AML-193 (cell line): ENCODE measurements around the gene EML1.

Experiments used
- DNase-seq, 2 experiments: peaks; one replicate each; lab custom pipeline; 2025; lab: John Stamatoyannopoulos, UW

EML1 gene, protein sequence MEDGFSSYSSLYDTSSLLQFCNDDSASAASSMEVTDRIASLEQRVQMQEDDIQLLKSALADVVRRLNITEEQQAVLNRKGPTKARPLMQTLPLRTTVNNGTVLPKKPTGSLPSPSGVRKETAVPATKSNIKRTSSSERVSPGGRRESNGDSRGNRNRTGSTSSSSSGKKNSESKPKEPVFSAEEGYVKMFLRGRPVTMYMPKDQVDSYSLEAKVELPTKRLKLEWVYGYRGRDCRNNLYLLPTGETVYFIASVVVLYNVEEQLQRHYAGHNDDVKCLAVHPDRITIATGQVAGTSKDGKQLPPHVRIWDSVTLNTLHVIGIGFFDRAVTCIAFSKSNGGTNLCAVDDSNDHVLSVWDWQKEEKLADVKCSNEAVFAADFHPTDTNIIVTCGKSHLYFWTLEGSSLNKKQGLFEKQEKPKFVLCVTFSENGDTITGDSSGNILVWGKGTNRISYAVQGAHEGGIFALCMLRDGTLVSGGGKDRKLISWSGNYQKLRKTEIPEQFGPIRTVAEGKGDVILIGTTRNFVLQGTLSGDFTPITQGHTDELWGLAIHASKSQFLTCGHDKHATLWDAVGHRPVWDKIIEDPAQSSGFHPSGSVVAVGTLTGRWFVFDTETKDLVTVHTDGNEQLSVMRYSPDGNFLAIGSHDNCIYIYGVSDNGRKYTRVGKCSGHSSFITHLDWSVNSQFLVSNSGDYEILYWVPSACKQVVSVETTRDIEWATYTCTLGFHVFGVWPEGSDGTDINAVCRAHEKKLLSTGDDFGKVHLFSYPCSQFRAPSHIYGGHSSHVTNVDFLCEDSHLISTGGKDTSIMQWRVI

DNA sequence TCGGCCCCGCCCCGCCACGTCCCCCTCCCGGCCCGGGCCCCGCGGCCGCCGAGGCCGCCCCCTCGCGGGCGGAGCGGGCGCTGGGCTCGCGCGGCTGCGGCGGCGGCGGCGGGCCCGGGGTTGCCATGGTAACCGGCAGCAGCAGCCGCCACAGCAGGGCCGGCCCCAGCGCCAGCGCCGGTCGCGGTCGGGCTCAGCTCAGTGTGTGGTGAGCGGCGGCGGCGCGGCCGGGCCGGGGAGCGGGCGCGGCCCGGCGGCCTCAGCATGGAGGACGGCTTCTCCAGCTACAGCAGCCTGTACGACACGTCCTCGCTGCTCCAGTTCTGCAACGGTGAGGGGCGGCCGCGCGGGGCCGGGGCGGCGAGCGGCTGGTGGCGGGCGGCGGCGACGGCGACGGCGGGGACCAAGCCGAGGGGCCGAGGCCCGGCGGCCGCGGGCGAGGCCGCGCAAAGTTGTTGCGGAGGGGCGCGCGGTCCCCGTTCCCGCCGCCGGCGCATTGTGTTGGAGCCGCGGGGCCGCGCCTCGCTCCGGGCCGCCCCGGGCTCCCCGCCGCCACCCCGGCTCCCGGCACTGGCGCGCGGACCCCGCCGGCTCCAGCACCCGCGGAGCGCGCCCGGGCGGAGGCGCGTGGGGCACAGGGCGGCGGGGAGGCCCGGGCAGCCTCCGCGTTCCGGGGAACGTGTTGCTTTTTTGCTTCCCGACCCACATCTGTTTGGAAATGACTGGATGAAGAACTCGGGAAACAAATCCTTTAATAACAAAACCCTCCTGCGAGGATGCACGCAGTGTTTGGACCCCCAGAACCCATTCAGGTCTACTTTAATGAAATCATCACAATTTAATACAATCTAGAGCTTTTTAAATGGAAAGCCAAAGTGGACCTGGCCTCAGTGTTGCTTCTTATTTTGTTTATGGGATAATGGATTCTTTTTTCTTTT lies at the start of gene EML1:
EML1 (plus strand) TSS at position 201 of the 938 bp plus-strand sequence; CDS start at position 265, 64 bp downstream.
- DNase-seq: no peak

GRCh38 chr14:99744199-99744872 lies 48.9 kb upstream of the EML1 start:
- no peak for DNase-seq

DNA sequence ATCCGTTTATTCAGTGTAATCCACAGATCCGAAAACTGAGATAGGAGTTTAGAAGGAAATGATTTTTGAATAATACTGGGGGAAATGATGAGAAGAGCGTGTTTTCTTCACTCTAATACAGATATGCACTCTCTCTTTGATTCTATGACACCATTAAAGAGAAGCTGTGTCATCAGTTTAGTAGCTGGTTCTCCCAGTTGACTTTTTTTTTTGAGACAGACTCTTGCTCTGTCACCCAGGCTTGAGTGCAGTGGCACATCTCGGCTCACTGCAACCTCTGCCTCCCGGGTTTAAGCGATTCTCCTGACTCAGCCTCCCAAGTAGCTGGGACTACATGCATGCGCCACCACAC lies 48.4 kb upstream of the EML1 start:
- DNase-seq: no peak

- DNase-seq: no peak
Measured at GRCh38 chr14:99745307-99745951, 47.8 kb upstream of the EML1 start.

- no peak for DNase-seq
Measured at GRCh38 chr14:99747167-99747566, 46.0 kb upstream of the EML1 start.

DNA sequence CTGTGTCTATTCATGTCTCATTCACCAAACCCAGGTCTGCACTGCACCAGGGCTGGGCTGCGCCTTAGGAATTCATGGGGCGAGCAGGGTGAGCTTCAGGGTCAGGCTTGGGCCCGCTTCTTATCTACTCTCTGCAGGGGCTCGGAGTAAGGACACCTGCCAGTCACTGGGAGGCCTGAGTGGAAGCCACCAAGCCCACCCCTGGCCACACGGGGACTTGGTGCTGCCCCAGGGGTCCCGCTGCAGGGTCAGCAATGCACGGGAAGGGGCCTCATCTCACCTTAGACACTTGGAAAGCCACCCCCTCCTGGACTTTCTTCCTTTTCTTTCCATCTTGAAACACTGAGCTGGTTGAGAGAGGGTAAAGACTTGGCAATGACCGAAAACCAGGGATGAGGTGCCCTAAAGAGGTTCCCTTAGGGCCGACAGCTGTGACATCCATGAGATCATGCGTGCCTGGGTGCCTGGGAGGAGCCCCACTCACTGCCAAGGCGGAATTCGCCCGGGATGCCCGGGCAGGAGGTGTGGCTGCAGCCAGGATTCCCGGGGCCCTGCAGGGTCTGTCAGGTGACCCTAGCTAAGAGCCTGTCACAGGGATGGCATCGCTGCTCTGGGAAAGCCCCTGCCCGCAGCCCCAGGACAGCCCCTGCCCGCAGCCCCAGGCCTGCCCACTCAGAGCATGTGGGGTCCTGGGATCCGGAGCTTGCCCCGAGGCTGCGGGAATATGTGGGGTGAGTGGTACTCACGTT lies 45.5 kb upstream of the EML1 start:
- no peak for DNase-seq

DNA sequence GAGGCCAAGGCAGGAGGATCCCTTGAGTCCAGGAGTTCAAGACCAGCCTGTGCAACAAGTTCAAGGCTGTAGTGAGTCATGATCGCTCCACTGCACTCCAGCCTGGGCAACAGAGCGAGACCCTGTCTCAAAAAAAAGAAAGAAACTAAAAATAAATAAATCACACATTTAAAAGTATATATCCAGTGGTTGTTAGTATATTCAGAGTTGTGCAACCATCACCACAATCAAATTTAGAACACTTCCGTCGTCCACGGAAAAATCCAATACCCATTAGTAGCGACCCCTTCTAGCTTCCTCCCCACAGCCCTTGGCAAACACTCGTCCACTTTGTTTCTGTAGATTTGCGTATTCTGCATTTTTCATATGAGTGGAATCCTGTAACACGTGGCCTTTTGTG lies 44.7 kb upstream of the EML1 start:
- no peak for DNase-seq

DNA sequence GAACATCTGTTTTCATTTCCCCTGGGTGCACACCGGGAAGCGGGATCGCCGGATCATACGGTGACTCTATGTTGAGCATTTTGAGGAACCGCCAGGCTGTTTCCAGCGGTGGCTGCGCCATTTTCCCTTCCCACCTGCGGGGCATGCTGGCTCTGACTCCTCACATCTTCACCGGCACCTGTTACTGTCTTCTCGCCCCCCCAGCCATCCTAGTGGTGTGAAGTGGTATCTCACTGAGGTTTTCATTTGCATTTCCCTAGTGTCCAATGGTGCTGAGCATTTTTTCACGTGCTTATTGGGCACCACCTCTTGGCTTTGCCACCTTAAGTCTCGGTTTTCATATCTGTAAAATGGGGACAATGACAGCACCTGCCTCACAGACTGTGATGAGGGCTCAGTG lies 44.1 kb upstream of the EML1 start:
- DNase-seq: no peak

- DNase-seq: no peak
Measured at GRCh38 chr14:99749763-99750715, 43.2 kb upstream of the EML1 start.

GRCh38 chr14:99750746-99751450 lies 42.3 kb upstream of the EML1 start:
- no peak for DNase-seq

DNA sequence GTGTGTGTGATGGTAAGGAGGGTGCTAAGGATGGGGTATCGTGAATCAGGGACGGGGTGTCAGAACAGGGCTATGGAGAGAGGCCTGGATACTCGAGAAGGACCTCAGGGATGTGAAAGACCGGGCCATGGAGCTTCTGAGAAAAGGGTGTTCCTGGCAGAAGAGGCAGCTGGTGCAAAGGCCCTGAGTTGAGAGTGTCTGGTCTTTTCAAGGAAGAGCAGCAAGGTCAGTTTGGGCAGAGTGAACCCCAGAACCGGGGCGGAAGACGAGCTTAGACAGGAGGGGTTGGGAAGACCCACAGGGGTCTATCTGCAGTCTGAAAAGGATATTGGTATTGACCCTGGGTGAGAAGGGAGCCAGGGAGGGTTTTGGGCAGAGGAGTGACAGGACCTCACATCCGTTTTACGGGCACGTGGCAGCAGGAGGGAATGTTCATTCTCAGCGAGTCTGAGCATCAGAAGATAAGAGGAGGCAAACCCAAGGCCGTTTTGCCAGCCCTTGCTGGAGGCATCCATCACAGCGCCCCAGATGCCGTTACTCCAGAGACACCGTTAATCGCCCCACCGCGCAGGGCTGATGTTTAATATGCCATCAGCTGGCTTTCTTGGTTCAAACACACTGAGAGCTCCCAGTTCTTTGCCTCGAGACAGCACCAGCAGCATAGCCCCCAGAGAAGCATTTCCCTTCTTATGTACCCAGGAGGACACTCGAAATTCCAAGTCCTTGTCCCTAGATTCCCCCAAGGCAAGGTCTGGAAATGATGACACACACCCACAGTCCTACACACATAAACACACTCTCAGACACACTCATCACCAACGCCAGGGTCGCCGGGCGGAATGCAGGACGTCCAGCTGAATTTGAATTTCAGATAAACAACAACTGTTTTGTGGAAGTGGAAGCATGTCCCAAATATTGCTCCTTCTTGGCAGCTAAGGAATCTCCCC lies 41.4 kb upstream of the EML1 start:
- no peak for DNase-seq

DNA sequence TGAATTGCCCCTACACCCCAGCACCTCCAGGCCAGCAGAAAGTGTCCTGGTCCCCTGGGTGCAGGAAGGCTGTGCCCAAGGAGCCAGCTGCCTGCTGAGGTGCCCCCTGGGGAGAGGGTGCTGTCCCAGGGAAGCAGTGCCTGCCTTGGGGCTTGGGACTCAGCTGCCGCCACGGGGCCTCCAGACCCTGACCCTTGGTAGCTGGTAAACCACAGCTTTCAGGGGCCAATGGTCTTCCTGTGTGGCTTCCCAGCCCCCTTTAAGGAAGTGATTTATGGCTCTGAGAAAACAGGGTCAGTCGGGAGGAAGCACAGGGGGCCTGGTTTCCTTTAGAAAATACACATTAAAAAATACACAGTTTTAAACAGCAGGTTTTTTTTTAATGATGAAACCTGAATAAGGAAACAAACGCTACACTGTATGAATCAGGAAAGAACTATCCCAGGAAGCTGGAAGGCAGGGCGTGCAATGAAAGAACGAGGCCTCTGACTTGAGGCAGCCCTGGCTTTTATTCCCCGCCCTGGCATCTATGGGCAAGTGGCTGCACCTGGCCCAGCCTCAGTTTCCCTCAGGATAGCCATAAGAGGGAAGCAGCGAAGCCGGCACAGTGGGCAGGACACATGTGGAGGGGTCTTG lies 40.6 kb upstream of the EML1 start:
- no peak for DNase-seq

- no peak for DNase-seq
Measured at GRCh38 chr14:99753225-99754140, 39.7 kb upstream of the EML1 start.

- no peak for DNase-seq
Measured at GRCh38 chr14:99754141-99755067, 38.8 kb upstream of the EML1 start.

- DNase-seq: no peak
Measured at GRCh38 chr14:99755068-99755405, 38.2 kb upstream of the EML1 start.
